Osteocyte (in vitro differentiated cells): ENCODE measurements around the gene TIGD3. TPM values are rescaled to one million over a fixed set of nuclear protein-coding genes. Genes with fewer than 3 reads are reported as not detected.
A peak's percentile ranks its signal among the peaks of the same experiment; 100 is the strongest.

Source experiments
- DNase-seq: peaks from one replicate; pipeline ENCODE4 v3.0.0; 2021; ENCODE audit warnings: mixed read lengths; ENCODE audit not compliant: unreplicated experiment; ENCODE audit errors: extremely low spot score
- H3K27ac Mint-ChIP-seq: one replicate; pipeline ENCODE4 v1.8.0; 2021; ENCODE audit warnings: mild to moderate bottlenecking, mixed read lengths; ENCODE audit not compliant: unreplicated experiment
- H3K27me3 Mint-ChIP-seq: one replicate; pipeline ENCODE4 v1.8.0; 2021; ENCODE audit warnings: mixed read lengths; ENCODE audit not compliant: unreplicated experiment
- H3K36me3 Mint-ChIP-seq: one replicate; pipeline ENCODE4 v1.8.0; 2021; ENCODE audit warnings: mixed read lengths; ENCODE audit not compliant: unreplicated experiment
- H3K4me1 Mint-ChIP-seq: one replicate; pipeline ENCODE4 v1.8.0; 2021; ENCODE audit warnings: mixed read lengths; ENCODE audit not compliant: unreplicated experiment
- H3K4me3 Mint-ChIP-seq: one replicate; pipeline ENCODE4 v1.8.0; 2021; ENCODE audit warnings: mild to moderate bottlenecking, moderate library complexity, mixed read lengths; ENCODE audit not compliant: unreplicated experiment
- H3K9me3 Mint-ChIP-seq: one replicate; pipeline ENCODE4 v1.8.0; 2021; ENCODE audit warnings: mixed read lengths; ENCODE audit not compliant: unreplicated experiment
- long read RNA-seq: library from polyadenylated mRNA; unstranded; transcript quantifications from one replicate; pipeline ENCODE4 v2.0.0, GENCODE V29; 2021
- total RNA-seq: library from RNA; stranded (reverse); gene quantifications from 2 replicates; pipeline ENCODE4 v1.2.1, GENCODE V29; 2021
- TF ChIP-seq, protein P1 (sequence below): fragments of 200-600 bp; sonication (generic); IDR thresholded peaks from 2 replicates; pipeline ENCODE4 v1.5.0; 2021; ENCODE audit warnings: antibody characterized with exemption, mild to moderate bottlenecking, moderate library complexity

TIGD3 gene, protein sequence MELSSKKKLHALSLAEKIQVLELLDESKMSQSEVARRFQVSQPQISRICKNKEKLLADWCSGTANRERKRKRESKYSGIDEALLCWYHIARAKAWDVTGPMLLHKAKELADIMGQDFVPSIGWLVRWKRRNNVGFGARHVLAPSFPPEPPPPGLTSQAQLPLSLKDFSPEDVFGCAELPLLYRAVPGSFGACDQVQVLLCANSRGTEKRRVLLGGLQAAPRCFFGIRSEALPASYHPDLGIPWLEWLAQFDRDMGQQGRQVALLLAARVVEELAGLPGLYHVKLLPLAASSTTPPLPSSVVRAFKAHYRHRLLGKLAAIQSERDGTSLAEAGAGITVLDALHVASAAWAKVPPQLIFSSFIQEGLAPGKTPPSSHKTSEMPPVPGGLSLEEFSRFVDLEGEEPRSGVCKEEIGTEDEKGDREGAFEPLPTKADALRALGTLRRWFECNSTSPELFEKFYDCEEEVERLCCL
- 0.16 and 0.24 TPM in 2 replicates for total RNA-seq
- long read RNA-seq: 0 reads

DNA sequence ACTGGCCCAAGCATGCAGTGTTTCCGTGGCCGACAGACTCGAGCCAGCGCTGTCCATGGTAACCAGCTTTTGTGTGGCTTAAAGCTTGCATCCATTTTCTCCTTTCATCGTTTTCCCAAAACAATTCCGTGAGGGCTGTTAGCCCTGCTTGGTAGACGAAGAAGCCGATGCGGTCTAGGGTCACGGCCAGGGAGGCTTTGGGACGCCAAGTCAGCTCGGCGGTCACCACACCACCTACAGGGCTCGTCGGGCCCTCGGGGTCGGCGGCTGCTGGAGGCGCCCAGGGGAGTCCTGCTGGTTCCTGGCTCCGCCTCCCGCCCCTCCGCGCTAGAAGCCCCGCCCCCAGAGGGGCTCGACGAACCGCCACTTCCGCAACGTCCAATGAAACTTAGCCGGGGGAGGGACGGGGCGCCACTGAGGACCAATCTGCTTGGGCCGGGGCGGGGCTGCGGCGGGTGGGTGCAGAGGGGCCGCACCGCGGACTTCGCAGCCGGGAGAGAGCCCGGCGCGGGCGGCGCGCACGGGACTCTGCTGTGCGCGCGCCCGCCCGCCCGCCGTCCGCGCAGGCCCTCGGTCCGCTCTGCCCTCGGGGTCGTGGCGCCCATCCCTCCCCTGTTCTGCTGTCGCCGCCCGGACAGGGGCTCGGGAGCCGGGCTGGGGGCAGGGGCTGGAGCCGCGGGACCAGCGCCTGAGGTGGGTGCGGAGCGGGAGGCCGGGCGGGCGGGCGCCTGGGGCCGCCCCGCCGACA, at the start of gene TIGD3:
TSS of gene TIGD3 (plus strand) at position 487 of the 748 bp plus-strand sequence. CDS start 1,058 bp downstream, outside the sequence.
- peak; percentile 99 for DNase-seq
- no peaks in the 10 kb centered on the region for H3K9me3 Mint-ChIP-seq
- H3K27ac Mint-ChIP-seq: peak within 1 kb of the TSS; percentile 83
- TF ChIP-seq, protein P1, sequence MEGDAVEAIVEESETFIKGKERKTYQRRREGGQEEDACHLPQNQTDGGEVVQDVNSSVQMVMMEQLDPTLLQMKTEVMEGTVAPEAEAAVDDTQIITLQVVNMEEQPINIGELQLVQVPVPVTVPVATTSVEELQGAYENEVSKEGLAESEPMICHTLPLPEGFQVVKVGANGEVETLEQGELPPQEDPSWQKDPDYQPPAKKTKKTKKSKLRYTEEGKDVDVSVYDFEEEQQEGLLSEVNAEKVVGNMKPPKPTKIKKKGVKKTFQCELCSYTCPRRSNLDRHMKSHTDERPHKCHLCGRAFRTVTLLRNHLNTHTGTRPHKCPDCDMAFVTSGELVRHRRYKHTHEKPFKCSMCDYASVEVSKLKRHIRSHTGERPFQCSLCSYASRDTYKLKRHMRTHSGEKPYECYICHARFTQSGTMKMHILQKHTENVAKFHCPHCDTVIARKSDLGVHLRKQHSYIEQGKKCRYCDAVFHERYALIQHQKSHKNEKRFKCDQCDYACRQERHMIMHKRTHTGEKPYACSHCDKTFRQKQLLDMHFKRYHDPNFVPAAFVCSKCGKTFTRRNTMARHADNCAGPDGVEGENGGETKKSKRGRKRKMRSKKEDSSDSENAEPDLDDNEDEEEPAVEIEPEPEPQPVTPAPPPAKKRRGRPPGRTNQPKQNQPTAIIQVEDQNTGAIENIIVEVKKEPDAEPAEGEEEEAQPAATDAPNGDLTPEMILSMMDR: no peak
- H3K27me3 Mint-ChIP-seq: peaks cover 7% of the 10 kb centered on the region
- H3K4me1 Mint-ChIP-seq: peaks cover 15% of the 10 kb centered on the region
- peaks cover 11% of the 10 kb centered on the region for H3K36me3 Mint-ChIP-seq
- H3K4me3 Mint-ChIP-seq: peak within 1 kb of the TSS; percentile 78

DNA sequence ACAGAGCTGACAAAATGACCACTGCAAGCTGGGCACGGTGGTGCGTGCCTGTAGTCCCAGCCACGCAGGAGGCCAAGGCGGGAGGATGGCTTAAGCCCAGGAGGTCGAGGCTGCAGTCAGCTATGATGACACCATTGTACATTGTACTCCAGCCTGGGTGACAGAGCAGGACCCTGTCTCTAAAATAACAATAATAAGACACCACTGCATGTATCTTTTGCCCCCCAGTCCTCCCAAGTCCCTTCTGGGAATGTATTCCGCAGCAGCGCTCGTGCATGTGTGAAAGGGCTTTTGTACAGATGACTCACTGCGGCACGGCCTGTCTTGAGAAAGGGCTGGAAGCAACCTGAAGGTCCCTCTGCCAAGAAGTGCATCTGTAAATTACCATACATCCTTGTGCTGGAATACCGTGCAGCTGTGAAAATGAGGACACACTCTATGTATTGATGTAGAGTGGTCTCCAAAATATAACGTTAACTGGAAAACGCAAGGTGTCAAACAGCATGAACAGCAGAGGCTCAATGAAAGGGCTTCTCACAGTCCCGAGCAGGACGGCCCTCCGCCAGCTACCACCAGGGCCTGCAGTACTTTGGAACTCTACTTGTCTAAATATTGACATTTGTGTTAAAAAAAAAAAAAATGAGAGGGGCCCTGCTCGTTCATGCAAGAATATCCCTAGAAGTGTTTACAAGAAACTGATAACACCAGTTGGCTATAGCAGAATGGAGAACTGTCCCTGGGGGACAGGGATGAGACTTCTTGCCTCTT, 48.9 kb upstream of the TIGD3 start:
- TF ChIP-seq, protein P1: no peak
- Mint-ChIP-seq H3K9me3 (no peaks in the 10 kb centered on the region), H3K27ac (no peak overlapping the region), H3K36me3 (no peaks in the 10 kb centered on the region), H3K27me3 (no peaks in the 10 kb centered on the region), H3K4me1 (peaks cover 40% of the 10 kb centered on the region), H3K4me3 (no peak overlapping the region)
- DNase-seq: no peak

DNA sequence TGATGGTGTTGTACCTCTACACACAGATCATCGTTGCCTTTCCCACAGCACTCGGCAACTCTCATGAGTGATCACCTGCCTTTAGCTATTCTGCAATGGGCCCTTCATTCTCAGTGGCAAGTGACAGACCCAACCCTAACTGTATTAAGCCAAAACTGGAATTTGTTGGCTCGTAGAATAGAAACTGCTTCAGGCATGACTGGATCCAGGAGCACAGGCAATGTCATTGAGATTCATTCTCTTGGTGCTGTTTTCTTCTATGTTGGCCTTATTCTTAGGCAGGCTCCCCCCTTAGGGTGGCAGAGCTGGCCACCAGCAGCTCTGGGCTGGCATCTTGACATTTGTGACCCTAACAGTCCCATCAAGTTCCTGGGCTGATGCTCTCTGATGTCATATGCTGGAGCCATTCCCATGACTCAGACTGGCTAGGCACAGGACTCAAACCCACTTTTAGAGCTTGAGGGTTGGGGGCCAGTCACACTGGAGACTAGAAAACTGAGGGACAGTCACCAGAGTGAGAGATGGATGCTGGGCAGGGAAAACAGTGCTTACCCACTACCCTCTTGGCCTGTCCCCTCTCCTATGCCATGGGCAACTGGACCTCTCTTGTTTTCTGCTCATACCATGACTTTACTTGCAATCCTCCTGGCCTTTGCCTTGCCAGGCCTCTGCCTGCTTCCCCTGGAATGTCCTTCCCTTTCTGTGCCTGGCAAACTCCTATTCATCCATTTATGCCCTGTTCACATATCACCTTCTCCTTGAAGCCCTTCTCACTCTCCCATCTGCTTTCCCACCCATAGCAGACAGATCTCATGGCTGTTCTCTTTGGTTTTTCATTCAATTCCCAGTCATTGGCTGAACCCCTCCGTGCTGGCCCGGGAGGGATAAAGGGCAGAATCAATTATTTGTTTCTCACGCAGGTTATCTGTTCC, 47.0 kb upstream of the TIGD3 start:
- Mint-ChIP-seq H3K9me3 (no peaks in the 10 kb centered on the region), H3K27ac (peak overlapping the region; percentile 14), H3K4me1 (peaks cover 28% of the 10 kb centered on the region), H3K36me3 (no peaks in the 10 kb centered on the region), H3K4me3 (no peak overlapping the region), H3K27me3 (no peaks in the 10 kb centered on the region)
- TF ChIP-seq, protein P1: no peak
- no peak for DNase-seq

DNA sequence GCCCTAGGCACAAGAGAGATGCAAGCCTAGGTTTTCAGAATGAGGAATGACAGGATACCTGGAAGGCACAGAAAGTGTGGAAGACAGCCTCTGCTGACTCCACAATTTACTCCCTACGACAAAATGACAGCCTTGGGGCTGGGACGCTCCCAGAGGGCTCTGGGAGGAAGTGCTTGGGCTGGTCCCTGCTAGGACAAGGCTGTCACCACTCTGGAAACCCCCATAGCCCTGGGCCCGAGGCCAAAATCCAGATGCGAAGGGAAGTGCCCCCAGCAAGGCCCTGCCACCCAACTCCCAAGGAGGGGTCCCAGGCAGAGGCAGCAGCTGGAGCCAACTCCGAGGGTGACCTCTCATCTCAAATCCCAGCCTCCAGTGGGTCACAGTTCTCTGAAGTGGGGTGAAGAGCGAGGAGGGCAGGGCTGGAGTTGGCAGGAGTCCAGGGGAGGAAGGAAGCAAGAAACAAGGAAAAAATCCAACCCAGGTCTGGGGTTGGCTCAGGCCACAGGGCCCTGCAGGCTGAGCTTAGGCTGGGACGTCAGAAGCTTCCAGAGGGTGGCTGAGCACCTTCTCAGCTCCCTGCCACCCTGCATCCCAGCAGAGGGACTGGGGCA, 46.2 kb upstream of the TIGD3 start:
- H3K4me1 Mint-ChIP-seq: peaks cover 26% of the 10 kb centered on the region
- no peaks in the 10 kb centered on the region for H3K36me3 Mint-ChIP-seq
- H3K27ac Mint-ChIP-seq: peak overlapping the region; percentile 41
- DNase-seq: no peak
- H3K27me3 Mint-ChIP-seq: no peaks in the 10 kb centered on the region
- no peak overlapping the region for H3K4me3 Mint-ChIP-seq
- TF ChIP-seq, protein P1: no peak
- no peaks in the 10 kb centered on the region for H3K9me3 Mint-ChIP-seq
